Ascending aorta (tissue), 2 donors: ENCODE data around the gene COPG2. TPM values are rescaled to one million over a fixed set of nuclear protein-coding genes. Genes with fewer than 3 reads are reported as not detected.

Source experiments
- DNase-seq, 2 donors: peaks; one replicate each; pipeline ENCODE4 v3.0.0-alpha.2; 2019; ENCODE audit warnings: low spot score in 2 of 2
- H3K27ac ChIP-seq, 2 donors: fragments of 200-600 bp; sonication (generic); one replicate each; pipeline ENCODE4 v1.5.1; 2016 to 2017; ENCODE audit warnings: mild to moderate bottlenecking in 1 of 2
- H3K27me3 ChIP-seq: fragments of 200-600 bp; sonication (generic); one replicate; pipeline ENCODE4 v1.5.1; 2017
- H3K36me3 ChIP-seq, 2 donors: fragments of 200-600 bp; sonication (generic); one replicate each; pipeline ENCODE4 v1.5.1; 2016
- H3K4me1 ChIP-seq, 2 donors: fragments of 200-600 bp; sonication (generic); one replicate each; pipeline ENCODE4 v1.5.1; 2016 to 2017; ENCODE audit warnings: mild to moderate bottlenecking in 1 of 2
- H3K4me3 ChIP-seq, 2 donors: fragments of 200-600 bp; sonication (generic); one replicate each; pipeline ENCODE4 v1.5.1; 2016 to 2017; ENCODE audit warnings: mild to moderate bottlenecking in 1 of 2
- H3K9me3 ChIP-seq, 2 donors: fragments of 200-600 bp; sonication (generic); one replicate each; pipeline ENCODE4 v1.5.1; 2016
- intact Hi-C: fragments of 100-400 bp; cut with DNase I; formaldehyde crosslinking; loops from one replicate; pipeline ENCODE4 v1.15.1; 2023
- total RNA-seq: library from RNA; depleted of rRNA; stranded (reverse); fragments of >200 nt; gene quantifications from one replicate; pipeline ENCODE4 v1.1.0, GENCODE V29; 2016
- TF ChIP-seq, protein P1 (sequence below), 3 experiments: fragments of 200-600 bp in 2 of 3; fragments of 450-650 bp in 1 of 3; sonication (generic) in 2 of 3; IDR thresholded peaks; one replicate each; pipeline ENCODE4 v1.5.1; 2016 to 2019; ENCODE audit warnings: antibody characterized with exemption in 3 of 3, mild to moderate bottlenecking in 1 of 3, moderate library complexity in 1 of 3

Gene COPG2
- total RNA-seq, 1 donor from 2014 or later = 5.4 TPM

DNA sequence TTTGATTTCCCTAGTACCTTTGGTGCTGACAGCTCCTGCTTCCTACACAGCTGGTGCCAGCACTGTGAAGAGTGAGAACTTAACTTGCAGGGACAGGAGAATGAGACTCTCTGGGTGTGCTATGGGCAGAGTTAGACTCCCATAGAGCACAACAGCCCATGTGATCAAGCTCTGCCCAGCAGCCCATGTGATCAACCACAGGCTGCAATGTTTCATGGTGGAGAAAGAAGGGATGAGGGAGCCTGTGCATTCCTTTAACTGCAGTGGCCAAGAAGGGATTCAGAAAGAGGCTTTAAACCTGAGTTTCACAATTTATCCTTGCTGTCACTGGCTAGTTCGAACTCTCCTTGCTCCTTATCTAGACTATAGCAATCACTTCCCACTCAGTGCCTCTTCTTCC lies 186.7 kb downstream of the COPG2 start:
- DNase-seq = no peak
- Histone ChIP-seq H3K4me3 (no peak overlapping the region), H3K27me3 (no peaks in the 10 kb centered on the region), H3K4me1 (peaks cover 0 to 3% of the 10 kb centered on the region in 2 donors), H3K27ac (no peak overlapping the region), H3K9me3 (peaks cover 0 to 7% of the 10 kb centered on the region in 2 donors), H3K36me3 (no peaks in the 10 kb centered on the region)
- intact Hi-C loops = no loop called here
- TF ChIP-seq, protein P1, sequence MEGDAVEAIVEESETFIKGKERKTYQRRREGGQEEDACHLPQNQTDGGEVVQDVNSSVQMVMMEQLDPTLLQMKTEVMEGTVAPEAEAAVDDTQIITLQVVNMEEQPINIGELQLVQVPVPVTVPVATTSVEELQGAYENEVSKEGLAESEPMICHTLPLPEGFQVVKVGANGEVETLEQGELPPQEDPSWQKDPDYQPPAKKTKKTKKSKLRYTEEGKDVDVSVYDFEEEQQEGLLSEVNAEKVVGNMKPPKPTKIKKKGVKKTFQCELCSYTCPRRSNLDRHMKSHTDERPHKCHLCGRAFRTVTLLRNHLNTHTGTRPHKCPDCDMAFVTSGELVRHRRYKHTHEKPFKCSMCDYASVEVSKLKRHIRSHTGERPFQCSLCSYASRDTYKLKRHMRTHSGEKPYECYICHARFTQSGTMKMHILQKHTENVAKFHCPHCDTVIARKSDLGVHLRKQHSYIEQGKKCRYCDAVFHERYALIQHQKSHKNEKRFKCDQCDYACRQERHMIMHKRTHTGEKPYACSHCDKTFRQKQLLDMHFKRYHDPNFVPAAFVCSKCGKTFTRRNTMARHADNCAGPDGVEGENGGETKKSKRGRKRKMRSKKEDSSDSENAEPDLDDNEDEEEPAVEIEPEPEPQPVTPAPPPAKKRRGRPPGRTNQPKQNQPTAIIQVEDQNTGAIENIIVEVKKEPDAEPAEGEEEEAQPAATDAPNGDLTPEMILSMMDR (IDR thresholded peaks at IDR 0.05) = no peak

DNA sequence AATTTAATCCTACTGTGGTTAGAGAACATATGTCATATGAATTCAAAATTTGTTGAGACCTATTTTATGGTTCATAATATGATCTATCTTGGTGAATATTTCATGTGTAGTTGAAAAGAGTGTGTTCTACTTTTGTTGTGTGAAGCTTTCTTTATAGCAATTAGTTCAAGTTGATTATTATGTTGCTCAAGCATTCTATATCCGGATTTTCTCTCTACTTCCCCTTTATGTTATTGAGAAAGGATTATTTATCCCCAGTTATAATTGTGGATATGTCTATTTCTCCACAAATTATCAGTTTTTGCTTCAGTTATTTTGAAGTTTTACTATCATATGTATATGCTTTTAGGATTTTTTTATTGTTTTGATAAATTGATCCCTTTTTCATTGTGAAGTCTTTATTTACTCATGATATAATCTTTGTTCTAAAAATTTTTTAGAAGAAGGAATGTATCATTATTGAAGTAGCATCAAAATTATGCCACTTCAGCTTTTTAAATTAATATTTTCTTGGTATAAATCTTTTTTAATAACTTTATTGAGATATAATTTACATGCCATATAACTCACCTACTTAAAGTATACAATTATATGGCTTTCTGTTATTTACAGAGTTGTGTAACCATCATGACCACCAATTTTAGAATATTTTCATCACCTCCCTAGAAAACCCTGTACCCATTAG lies 188.7 kb downstream of the COPG2 start:
- H3K36me3 ChIP-seq = no peaks in the 10 kb centered on the region
- intact Hi-C loops = no loop called here
- H3K4me1 ChIP-seq = no peaks in the 10 kb centered on the region
- H3K9me3 ChIP-seq = peaks cover 0 to 7% of the 10 kb centered on the region in 2 donors
- no peak overlapping the region for H3K4me3 ChIP-seq
- no peak for DNase-seq
- TF ChIP-seq, protein P1 (IDR thresholded peaks at IDR 0.05) = no peak
- no peaks in the 10 kb centered on the region for H3K27me3 ChIP-seq
- H3K27ac ChIP-seq = no peak overlapping the region

DNA sequence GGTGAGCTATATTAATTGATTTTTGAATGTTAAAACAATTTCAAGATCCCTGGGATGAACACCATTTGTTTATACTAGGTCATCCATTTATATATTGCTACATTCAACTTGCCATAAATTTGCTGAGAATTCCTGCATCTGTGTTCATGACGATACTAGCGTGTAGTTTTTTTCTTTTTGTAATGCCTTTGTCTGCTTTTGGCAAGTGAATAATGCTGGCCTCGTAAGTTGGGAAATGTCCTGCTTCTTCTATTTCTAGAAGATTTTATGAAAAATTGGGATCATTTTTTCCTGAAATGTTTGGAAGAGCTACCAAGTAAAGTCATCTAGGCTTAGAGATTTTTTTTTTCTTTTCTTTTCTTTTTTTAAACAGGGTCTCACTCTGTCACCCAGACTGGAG lies 189.6 kb downstream of the COPG2 start:
- TF ChIP-seq, protein P1 (IDR thresholded peaks at IDR 0.05) = no peak
- Histone ChIP-seq H3K27me3 (no peaks in the 10 kb centered on the region), H3K9me3 (peaks cover 0 to 7% of the 10 kb centered on the region in 2 donors), H3K36me3 (no peaks in the 10 kb centered on the region), H3K4me1 (no peaks in the 10 kb centered on the region), H3K4me3 (no peak overlapping the region), H3K27ac (no peak overlapping the region)
- intact Hi-C loops = no loop called here
- no peak for DNase-seq

DNA sequence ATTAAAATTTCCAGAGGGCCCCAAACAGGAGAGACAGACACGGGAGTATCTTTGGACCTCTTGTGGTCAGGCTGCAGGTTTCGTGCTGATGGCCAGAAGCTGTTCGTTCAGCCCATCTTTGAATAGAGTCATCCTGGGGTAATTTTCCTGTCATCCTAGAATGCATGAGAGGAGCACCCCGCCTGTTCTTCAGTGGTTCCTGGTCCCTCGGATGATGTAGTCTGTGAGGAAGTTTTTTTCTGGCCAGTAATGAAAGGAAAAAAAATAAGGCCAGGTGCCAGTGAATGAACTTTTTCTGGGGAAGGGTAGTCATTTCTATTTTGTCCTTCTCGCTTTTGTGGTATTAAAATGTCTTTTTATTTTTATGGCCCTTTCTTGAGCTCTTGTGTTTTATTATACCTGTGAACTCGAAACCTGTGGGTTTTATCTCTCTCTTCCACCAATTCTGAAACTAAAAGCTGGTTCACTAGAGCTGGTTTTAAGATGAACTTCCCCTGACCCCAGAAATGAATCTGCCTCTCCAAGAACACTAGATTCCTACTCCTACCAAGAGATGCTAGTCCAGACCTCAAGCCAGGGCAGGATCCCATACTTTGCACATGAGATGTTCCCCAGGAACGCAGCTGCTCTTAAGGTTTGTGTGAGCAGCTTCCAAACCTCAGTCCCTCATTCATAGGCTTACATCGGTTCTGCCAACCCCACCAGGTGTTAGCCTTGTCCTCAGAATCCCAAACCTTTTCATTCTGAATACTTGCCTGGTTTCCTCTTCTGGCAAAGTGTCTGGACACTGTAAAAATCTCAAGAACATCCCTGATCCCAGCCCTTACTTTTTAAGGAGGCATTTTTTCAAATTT lies 192.0 kb downstream of the COPG2 start:
- Histone ChIP-seq H3K4me1 (no peaks in the 10 kb centered on the region), H3K36me3 (no peaks in the 10 kb centered on the region), H3K27ac (no peak overlapping the region), H3K9me3 (peaks cover 0 to 7% of the 10 kb centered on the region in 2 donors), H3K4me3 (no peak overlapping the region), H3K27me3 (no peaks in the 10 kb centered on the region)
- TF ChIP-seq, protein P1 (IDR thresholded peaks at IDR 0.05) = no peak
- intact Hi-C loops = no loop called here
- DNase-seq = no peak

DNA sequence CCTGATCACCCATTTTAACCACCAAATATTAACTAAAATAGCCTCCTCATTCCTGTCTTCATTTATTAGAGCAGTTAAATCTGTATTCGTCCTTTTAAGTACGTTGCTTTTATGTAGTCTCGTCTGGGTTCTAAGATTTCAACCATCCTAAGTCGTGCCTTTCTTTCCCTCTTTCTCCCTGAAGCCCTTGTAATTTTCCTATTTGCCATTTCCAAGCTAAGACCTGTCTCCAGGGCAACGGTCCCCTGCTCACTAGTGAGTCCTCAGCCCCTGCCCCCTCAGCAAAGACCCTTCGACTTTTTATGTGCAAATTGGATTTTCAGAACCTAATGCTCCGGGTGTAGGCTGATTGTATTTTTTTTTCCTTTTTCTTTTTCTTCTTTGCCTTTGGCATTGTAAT lies 192.8 kb downstream of the COPG2 start:
- H3K36me3 ChIP-seq = no peaks in the 10 kb centered on the region
- H3K27ac ChIP-seq = no peak overlapping the region
- TF ChIP-seq, protein P1 (IDR thresholded peaks at IDR 0.05) = no peak
- no peak for DNase-seq
- no peaks in the 10 kb centered on the region for H3K4me1 ChIP-seq
- H3K27me3 ChIP-seq = no peaks in the 10 kb centered on the region
- H3K9me3 ChIP-seq = peaks cover 0 to 7% of the 10 kb centered on the region in 2 donors
- no peak overlapping the region for H3K4me3 ChIP-seq
- intact Hi-C loops = no loop called here
